Endothelial cell of umbilical vein (primary cell): ENCODE results near the gene GHRHR.

Experiments used
- CTCF ChIP-seq, 2 donors: IDR thresholded peaks; 1 replicate in 1 of 2; 2 replicates in 1 of 2; pipeline ENCODE4 v1.5.1; 2011; ENCODE audit warnings: low read length in 2 of 2, mild to moderate bottlenecking in 2 of 2, moderate library complexity in 2 of 2, control low read depth in 1 of 2, inconsistent platforms in 1 of 2, low read depth in 1 of 2; ENCODE audit not compliant: insufficient read depth in 1 of 2; ENCODE audit errors: extremely low read depth in 1 of 2
- GATA2 ChIP-seq: IDR thresholded peaks from 2 replicates; pipeline ENCODE4 v1.7.0; 2011; ENCODE audit warnings: low read depth, mild to moderate bottlenecking, moderate library complexity, mixed read lengths, low read length; ENCODE audit not compliant: insufficient read length, insufficient read depth
- MYC ChIP-seq: IDR thresholded peaks from one replicate; pipeline ENCODE4 v1.6.1; 2011; ENCODE audit warnings: mild to moderate bottlenecking, low read depth, low read length
- POLR2A ChIP-seq: IDR thresholded peaks from 2 replicates; pipeline ENCODE4 v1.6.1; 2012; ENCODE audit warnings: low read depth, mild to moderate bottlenecking, control low read depth, low read length
- POLR2AphosphoS5 ChIP-seq: IDR thresholded peaks from 2 replicates; pipeline ENCODE4 v1.6.1; 2012; ENCODE audit warnings: low read depth, mild to moderate bottlenecking, control low read depth, low read length, moderate library complexity; ENCODE audit not compliant: insufficient read depth

- TF ChIP-seq POLR2AphosphoS5 (no peak), CTCF (IDR thresholded peaks at IDR 0.05; ENCODE audit: extremely low read depth in 1 of 2, insufficient read depth in 1 of 2, low read depth in 1 of 2, low read length in 2 of 2) (no peak), POLR2A (no peak), GATA2 (no peak), MYC (no peak)
These were observed 40.0 kb downstream of the GHRHR start for GRCh38 chr7:31003721-31004120.
